ENCODE measurements around the gene ZNF724.
"Not testable (repeated sequence)": the region's sequence is repeated elsewhere in the genome, so short reads cannot be mapped to it uniquely, and the experiment has no call there.

ZNF724 gene

DNA sequence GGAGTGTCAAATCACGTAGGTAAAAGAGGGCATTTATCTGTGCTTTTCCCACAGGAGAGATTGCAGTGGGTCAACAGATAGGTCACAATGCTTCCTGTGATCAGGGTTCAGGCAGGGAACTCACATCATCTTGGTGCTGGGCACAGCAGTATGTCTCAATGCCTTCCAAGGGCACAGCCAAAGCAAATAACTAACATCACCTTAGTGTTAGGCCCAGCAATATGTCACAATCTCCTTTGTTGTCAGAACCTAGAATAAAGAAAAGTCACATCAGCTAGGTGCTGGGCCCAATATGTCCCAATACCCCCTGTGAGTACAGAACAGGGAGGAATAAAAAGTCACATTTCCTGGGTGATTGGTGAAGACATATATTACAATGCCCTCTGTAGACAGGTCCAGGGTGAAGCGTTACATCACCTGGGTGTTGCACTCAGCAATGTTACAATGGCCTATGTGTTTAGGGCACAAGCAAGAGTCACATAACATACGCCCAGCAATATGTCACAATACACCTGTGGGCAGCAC, 11.4 kb upstream of the ZNF724 start:
- H3K4me3 ChIP-seq (ENCODE audit: low read length): no peak overlapping the region
- TF ChIP-seq, protein P1, sequence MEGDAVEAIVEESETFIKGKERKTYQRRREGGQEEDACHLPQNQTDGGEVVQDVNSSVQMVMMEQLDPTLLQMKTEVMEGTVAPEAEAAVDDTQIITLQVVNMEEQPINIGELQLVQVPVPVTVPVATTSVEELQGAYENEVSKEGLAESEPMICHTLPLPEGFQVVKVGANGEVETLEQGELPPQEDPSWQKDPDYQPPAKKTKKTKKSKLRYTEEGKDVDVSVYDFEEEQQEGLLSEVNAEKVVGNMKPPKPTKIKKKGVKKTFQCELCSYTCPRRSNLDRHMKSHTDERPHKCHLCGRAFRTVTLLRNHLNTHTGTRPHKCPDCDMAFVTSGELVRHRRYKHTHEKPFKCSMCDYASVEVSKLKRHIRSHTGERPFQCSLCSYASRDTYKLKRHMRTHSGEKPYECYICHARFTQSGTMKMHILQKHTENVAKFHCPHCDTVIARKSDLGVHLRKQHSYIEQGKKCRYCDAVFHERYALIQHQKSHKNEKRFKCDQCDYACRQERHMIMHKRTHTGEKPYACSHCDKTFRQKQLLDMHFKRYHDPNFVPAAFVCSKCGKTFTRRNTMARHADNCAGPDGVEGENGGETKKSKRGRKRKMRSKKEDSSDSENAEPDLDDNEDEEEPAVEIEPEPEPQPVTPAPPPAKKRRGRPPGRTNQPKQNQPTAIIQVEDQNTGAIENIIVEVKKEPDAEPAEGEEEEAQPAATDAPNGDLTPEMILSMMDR (conservative IDR thresholded peaks at IDR 0.05; ENCODE audit: low read depth, low read length): no peak
- DNase-seq (ENCODE audit: low read depth): no peak

- DNase-seq (ENCODE audit: low read depth): no peak
- H3K4me3 ChIP-seq (ENCODE audit: low read length): no peak overlapping the region
- TF ChIP-seq, protein P1 (conservative IDR thresholded peaks at IDR 0.05; ENCODE audit: low read depth, low read length): no peak
Observed at GRCh38 chr19:23260956-23261355, 10.8 kb upstream of the ZNF724 start.

DNA sequence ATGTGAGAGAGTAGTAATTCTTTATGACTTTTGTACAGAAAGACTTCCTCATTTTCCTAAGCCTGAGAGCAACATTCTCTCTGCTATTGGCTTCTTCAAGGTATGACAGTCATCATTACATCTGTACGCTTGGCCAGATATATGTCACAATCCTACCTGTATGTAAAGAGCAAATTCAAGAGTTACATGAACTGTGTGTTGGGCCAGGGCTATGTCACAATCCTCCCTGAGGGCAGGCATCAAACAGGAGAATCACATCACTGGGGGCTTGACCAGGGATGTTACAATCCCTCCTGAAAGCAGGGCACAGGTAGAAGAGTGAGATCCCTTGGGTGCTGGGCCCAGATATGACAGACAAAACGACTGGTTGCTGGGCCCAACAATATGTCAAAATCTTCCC, 9.8 kb upstream of the ZNF724 start:
- TF ChIP-seq, protein P1 (conservative IDR thresholded peaks at IDR 0.05; ENCODE audit: low read depth, low read length): no peak
- DNase-seq (ENCODE audit: low read depth): no peak
- H3K4me3 ChIP-seq (ENCODE audit: low read length): no peak overlapping the region

DNA sequence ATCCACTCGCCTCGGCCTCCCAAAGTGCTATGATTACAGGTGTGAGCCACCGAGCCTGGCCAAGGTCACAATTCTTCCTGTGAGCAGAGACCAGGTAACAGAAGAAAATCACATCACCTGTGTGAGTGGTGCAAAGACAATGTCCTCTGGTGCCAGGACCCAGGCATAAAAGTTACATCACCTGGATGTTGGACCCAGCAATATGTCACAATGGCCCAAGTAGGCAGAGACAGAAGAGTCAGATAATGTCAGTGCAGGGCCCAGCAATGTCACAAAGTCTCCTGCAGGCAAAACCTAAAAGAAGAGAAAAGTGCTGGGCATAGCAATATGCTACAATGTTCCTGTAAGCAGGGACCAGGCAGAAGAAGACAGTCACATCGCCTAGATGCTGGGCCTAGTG, 5.5 kb upstream of the ZNF724 start:
- TF ChIP-seq, protein P1 (conservative IDR thresholded peaks at IDR 0.05; ENCODE audit: low read depth, low read length): no peak
- DNase-seq (ENCODE audit: low read depth): no peak

GRCh38 chr19:23254141-23254910, 4.1 kb upstream of the ZNF724 start:
- DNase-seq (ENCODE audit: low read depth): no peak
- TF ChIP-seq, protein P1 (conservative IDR thresholded peaks at IDR 0.05; ENCODE audit: low read depth, low read length): no peak
- H3K4me3 ChIP-seq (ENCODE audit: low read length): no peak overlapping the region

More for the DNA sequence above, 5.5 kb upstream of the ZNF724 start:
- H3K4me3 ChIP-seq (ENCODE audit: low read length): no peak overlapping the region

GRCh38 chr19:23253256-23253655, 3.1 kb upstream of the ZNF724 start:
- DNase-seq (ENCODE audit: low read depth); H3K4me3 ChIP-seq (ENCODE audit: low read length): not testable (repeated sequence)

DNA sequence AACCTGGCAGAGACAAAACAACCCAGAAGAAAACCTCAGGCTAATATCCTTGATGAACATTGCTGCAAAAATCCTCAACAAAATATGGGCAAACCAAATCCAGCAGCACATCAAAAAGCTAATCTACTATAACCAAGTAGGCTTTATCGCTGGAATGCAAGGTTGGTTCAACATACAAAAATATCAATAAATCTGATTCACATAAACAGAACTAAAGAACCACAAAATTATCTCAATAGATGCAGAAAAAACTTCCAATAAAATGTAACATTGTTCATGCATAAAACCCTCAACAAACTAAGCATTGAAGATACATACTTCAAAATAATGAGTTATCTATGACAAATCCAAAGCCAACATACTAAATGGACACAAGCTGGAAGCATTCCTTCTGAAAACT, 8.8 kb downstream of the ZNF724 start:
- TF ChIP-seq, protein P1 (conservative IDR thresholded peaks at IDR 0.05; ENCODE audit: low read depth, low read length): no peak
- H3K4me3 ChIP-seq (ENCODE audit: low read length): no peak overlapping the region
- no peak for DNase-seq (ENCODE audit: low read depth)
